Activated naive CD4-positive, alpha-beta T cell treated with anti-CD3 and anti-CD28 coated beads, Interleukin-2, amount 50 U/mL, for 72 hours (primary cell): ENCODE measurements around the gene MAU2. TPM values are rescaled to one million over a fixed set of nuclear protein-coding genes. Genes with fewer than 3 reads are reported as not detected.
"Not testable (repeated sequence)": the region's sequence is repeated elsewhere in the genome, so short reads cannot be mapped to it uniquely, and the experiment has no call there.

Source experiments
- ATAC-seq, 2 donors: fragments of 150-1000 bp; cut with Tn5 transposase; 2 replicates each; pipeline ENCODE4 v1.10.0; 2021; ENCODE audit warnings: mild to moderate bottlenecking in 2 of 2, moderate library complexity in 2 of 2
- DNase-seq, 2 donors: peaks; one replicate each; pipeline ENCODE4 v3.0.0; 2021 to 2022; ENCODE audit warnings: low spot score in 2 of 2
- H3K27ac Mint-ChIP-seq, 2 donors: one replicate each; pipeline ENCODE4 v1.8.0; 2022; ENCODE audit warnings: mild to moderate bottlenecking in 2 of 2, mixed read lengths in 2 of 2
- H3K36me3 Mint-ChIP-seq, 2 donors: one replicate each; pipeline ENCODE4 v1.8.0; 2022; ENCODE audit warnings: mixed read lengths in 2 of 2
- H3K9me3 Mint-ChIP-seq, 2 donors: one replicate each; pipeline ENCODE4 v1.8.0; 2022; ENCODE audit warnings: mixed read lengths in 2 of 2
- total RNA-seq, 2 donors: library from RNA; stranded (reverse); gene quantifications; one replicate each; pipeline ENCODE4 v1.2.3, GENCODE V29; 2022

MAU2 gene
- total RNA-seq, 2 donors from 2014 or later: 36.0 to 62.2 TPM

DNA sequence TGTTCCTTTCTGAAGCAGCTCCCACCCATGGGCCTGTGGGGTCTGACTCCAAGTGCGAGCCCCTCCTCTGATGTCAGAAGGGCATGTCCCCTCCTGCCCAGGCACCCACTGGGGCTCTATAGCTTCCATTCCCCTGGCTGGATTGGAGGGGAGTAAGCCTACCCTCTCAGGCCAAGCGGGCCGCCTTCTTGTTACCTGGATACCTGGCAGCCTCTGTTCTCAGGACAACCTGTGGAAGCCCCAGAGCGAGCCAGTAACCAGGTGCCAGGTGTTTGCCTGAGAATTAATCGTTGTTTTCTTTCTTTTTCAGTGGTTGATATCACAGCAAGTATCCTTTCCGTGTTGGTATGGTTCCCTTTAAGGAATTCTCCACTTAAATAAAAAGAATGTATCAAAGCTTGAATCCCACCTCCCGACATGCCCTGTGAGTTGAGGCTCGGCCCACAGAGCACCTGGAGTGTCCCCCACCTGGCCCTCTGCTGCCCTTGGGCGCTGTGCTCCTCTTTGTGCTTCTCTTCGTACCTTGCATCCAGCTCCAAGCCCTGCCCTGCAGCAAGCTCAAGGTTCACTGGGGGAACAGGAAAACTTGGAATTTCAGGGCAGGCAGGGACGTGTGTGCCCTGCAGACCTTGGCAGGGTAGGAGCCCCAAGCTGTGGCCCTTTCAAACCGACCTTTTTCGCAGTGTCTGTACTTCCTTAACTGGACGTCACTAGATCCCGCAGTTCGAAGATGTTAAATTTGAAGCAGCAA, 15.0 kb downstream of the MAU2 start:
- ATAC-seq (no peak), DNase-seq (no peak)
- peak overlapping the region; percentile 78 to 93 for H3K27ac Mint-ChIP-seq
- no peaks in the 10 kb centered on the region for H3K9me3 Mint-ChIP-seq
- H3K36me3 Mint-ChIP-seq: peaks cover 0 to 4% of the 10 kb centered on the region in 2 donors

GRCh38 chr19:19336597-19336996, 16.0 kb downstream of the MAU2 start:
- H3K36me3 Mint-ChIP-seq: peaks cover 0 to 4% of the 10 kb centered on the region in 2 donors
- ATAC-seq: no peak
- no peak for DNase-seq
- H3K9me3 Mint-ChIP-seq: no peaks in the 10 kb centered on the region
- H3K27ac Mint-ChIP-seq: peak overlapping the region; percentile 57 to 85

GRCh38 chr19:19337120-19337519, 16.5 kb downstream of the MAU2 start:
- H3K9me3 Mint-ChIP-seq: no peaks in the 10 kb centered on the region
- DNase-seq (no peak), ATAC-seq (no peak)
- no peak overlapping the region for H3K27ac Mint-ChIP-seq
- peaks cover 0 to 4% of the 10 kb centered on the region in 2 donors for H3K36me3 Mint-ChIP-seq

GRCh38 chr19:19338082-19338481, 17.5 kb downstream of the MAU2 start:
- peaks cover 0 to 4% of the 10 kb centered on the region in 2 donors for H3K36me3 Mint-ChIP-seq

DNA sequence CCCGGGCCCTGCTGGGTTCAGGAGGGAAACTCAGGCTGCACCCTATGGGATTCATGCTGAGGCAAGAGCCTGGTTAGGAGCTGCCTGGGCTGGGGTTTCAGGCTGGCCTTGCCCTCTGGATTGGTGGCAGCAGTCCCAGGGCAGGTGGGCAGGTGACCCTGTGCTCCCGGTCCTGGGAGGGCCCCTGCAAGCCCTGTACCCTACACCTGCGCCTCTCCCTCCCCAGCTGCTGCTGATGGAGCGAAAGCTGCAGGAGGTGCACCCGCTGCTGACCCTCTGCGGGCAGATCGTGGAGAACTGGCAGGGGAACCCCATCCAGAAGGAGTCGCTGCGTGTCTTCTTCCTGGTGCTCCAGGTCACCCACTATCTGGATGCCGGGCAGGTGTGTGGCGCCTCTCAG, 20.4 kb downstream of the MAU2 start:
- Mint-ChIP-seq H3K9me3 (no peaks in the 10 kb centered on the region), H3K36me3 (peaks cover 0 to 4% of the 10 kb centered on the region in 2 donors), H3K27ac (no peak overlapping the region)
- ATAC-seq (no peak), DNase-seq (no peak)

More at GRCh38 chr19:19338082-19338481, 17.5 kb downstream of the MAU2 start:
- DNase-seq (no peak), ATAC-seq (no peak)
- Mint-ChIP-seq H3K27ac (peak overlapping the region in 1 of 2 donors; percentile 60), H3K9me3 (no peaks in the 10 kb centered on the region)

DNA sequence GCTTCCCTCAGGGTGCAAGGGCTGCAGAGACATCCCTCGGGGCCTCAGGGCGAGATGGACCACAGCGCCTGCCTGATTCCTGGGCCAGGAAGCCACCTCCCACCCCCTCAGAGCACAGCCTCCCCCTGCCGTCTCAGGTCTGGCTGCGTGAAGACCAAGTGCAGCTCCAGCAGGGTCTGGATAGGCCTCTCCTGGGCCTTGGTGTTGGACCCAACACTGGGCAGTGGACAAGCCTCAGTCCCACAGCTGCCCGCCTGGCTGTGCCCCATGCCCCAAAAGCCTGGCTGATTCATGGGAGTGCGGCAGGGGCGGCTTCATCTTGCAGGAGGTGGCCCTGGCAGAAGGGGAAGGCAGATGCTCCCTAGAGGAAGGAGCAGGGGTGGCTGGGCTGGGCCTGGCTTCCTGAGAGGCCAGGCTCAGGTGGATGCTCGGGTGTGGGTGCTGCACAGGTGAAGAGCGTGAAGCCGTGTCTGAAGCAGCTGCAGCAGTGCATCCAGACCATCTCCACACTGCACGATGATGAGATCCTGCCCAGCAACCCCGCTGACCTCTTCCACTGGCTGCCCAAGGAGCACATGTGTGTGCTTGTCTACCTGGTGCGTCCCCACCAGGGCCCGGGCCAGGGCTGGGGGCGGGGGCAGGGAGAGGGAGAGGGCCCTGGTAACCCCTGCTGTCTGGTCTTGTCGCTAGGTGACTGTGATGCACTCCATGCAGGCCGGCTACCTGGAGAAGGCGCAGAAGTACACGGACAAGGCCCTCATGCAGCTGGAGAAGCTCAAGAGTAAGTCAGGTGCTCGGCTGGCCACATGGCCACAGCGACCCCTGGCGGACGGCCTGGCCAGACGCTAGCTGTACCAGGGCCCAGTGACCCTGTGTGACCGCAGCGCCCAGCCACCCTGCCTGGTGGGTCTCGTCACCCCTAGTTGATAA, 21.7 kb downstream of the MAU2 start:
- ATAC-seq: no peak
- Mint-ChIP-seq H3K36me3 (no peaks in the 10 kb centered on the region), H3K9me3 (no peaks in the 10 kb centered on the region), H3K27ac (no peak overlapping the region)
- no peak for DNase-seq

DNA sequence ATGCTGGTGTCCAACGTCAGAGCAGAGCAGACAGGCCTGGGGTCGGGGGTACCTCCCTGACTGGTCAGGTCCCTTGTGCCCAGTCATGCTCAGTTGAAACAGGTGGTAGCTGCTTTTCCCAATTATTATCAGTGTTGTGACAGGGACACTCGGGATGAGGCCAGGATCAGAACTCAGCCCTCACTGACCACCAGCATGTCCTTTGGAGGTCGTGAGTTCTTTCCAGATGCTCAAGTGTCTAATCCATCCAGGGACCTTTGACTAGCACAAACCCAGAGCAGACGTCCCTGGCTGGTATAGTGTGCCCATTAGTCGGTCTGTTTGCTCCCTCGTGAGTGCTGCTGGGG, 22.4 kb downstream of the MAU2 start:
- no peak for DNase-seq
- no peak for ATAC-seq
- no peaks in the 10 kb centered on the region for H3K36me3 Mint-ChIP-seq
- no peaks in the 10 kb centered on the region for H3K9me3 Mint-ChIP-seq
- no peak overlapping the region for H3K27ac Mint-ChIP-seq

DNA sequence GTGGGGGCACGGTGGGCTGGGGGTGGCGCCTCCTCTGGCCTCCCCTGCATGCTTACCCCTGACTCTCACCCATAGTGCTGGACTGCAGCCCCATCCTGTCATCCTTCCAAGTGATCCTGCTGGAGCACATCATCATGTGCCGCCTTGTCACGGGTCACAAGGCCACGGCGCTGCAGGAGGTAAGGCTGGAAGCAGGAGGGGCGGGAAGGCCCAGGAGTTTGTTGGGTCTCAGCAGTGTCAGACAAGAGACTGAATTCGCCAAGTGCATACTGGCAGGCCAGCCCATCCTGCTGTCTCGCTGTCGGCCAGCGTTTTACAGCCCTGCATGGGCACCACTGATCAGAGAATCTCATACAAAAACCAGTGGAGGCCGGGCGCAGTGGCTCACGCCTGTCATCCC, 23.1 kb downstream of the MAU2 start:
- H3K36me3 Mint-ChIP-seq: no peaks in the 10 kb centered on the region

GRCh38 chr19:19345232-19345631, 24.6 kb downstream of the MAU2 start:
- H3K27ac Mint-ChIP-seq: peak overlapping the region in 1 of 2 donors; percentile 48
- no peak for ATAC-seq
- H3K36me3 Mint-ChIP-seq: peaks cover 0 to 5% of the 10 kb centered on the region in 2 donors
- no peaks in the 10 kb centered on the region for H3K9me3 Mint-ChIP-seq
- DNase-seq: no peak

More for the DNA sequence above, 23.1 kb downstream of the MAU2 start:
- no peaks in the 10 kb centered on the region for H3K9me3 Mint-ChIP-seq
- DNase-seq (no peak), ATAC-seq (no peak)
- H3K27ac Mint-ChIP-seq: no peak overlapping the region

DNA sequence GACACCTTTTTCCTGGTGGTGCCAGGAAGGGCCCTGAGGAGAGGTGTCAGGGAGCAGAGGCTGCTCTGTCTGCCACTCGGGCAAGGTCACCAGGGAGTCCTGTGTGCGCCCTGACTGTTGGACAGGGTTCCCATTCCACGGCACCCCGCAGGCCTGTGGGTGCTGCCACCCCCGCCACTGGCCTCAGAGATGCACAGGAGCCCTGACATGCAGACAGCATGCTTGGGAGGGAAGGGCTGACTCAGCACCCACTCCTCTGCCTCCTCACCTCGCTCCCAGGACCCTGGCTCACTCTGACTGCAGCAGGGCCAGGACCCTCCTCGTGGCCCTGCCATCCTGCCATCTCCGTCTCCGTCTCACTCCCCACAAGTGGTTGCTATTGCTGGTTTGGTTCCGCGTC, 25.3 kb downstream of the MAU2 start:
- DNase-seq (no peak), ATAC-seq (no peak)
- H3K27ac Mint-ChIP-seq: peak overlapping the region; percentile 23 to 73
- peaks cover 0 to 5% of the 10 kb centered on the region in 2 donors for H3K36me3 Mint-ChIP-seq
- H3K9me3 Mint-ChIP-seq: no peaks in the 10 kb centered on the region

- DNase-seq (no peak), ATAC-seq (no peak)
- peaks cover 5% of the 10 kb centered on the region in 2 donors for H3K36me3 Mint-ChIP-seq
- peak overlapping the region; percentile 23 to 93 for H3K27ac Mint-ChIP-seq
- H3K9me3 Mint-ChIP-seq: no peaks in the 10 kb centered on the region
Measured at GRCh38 chr19:19347401-19348110, 26.9 kb downstream of the MAU2 start.

GRCh38 chr19:19348266-19348665, 27.6 kb downstream of the MAU2 start:
- Mint-ChIP-seq H3K27ac (no peak overlapping the region), H3K36me3 (peaks cover 5 to 7% of the 10 kb centered on the region in 2 donors), H3K9me3 (no peaks in the 10 kb centered on the region)
- DNase-seq (no peak), ATAC-seq (no peak)

GRCh38 chr19:19349365-19349764, 28.7 kb downstream of the MAU2 start:
- H3K36me3 Mint-ChIP-seq: peaks cover 5 to 7% of the 10 kb centered on the region in 2 donors
- no peak for DNase-seq

GRCh38 chr19:19350756-19351155, 30.1 kb downstream of the MAU2 start:
- not testable (repeated sequence) for ATAC-seq, H3K36me3 Mint-ChIP-seq, DNase-seq, H3K9me3 Mint-ChIP-seq, H3K27ac Mint-ChIP-seq

More at GRCh38 chr19:19349365-19349764, 28.7 kb downstream of the MAU2 start:
- Mint-ChIP-seq H3K27ac (no peak overlapping the region), H3K9me3 (no peaks in the 10 kb centered on the region)
- no peak for ATAC-seq

- peaks cover 5 to 7% of the 10 kb centered on the region in 2 donors for H3K36me3 Mint-ChIP-seq
- H3K9me3 Mint-ChIP-seq: no peaks in the 10 kb centered on the region
- ATAC-seq: no peak
- H3K27ac Mint-ChIP-seq: peak overlapping the region; percentile 32 to 50
- DNase-seq: no peak
Measured at GRCh38 chr19:19352823-19353222, 32.2 kb downstream of the MAU2 start.

DNA sequence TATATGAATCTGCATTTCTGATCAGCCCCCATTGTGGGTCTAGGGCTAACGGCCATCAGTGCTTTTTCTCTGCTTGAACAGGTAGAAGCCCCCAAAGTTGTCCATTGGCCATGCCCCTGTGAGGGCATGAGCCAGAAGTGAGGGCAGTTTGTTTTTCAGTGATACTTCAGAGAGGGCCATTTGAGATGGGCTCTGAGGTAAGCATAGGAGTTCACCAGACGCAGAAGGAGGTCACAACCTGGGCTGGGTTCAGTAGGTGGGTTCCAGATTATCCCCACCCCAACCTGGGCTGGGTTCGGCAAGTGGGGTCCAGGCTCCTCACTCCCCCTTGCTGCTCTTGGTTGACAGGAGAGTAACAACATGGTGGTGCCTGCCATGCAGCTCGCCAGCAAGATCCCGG, 33.4 kb downstream of the MAU2 start:
- no peak for ATAC-seq
- Mint-ChIP-seq H3K27ac (peak overlapping the region in 1 of 2 donors; percentile 69), H3K9me3 (no peaks in the 10 kb centered on the region)

DNA sequence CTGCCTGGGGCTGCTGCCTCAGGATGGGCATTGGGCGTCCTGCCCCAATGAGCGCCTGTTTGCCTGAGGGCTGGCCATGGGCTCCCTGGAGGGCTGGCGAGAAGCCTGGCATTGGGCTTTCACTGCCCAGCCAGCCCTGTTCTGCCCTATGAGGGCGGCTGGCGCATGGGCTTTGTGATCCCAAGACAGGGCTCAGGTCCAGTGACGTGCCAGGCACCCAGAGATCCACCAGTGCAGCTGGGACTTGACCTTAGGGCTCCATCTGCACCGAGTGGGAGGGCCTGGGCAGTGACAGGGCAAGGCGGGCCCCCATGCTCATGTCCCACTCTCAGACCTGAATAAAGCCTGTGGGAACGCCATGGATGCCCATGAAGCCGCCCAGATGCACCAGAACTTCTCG, 34.3 kb downstream of the MAU2 start:
- no peaks in the 10 kb centered on the region for H3K9me3 Mint-ChIP-seq
- H3K36me3 Mint-ChIP-seq: peaks cover 0 to 7% of the 10 kb centered on the region in 2 donors
- DNase-seq (no peak), ATAC-seq (no peak)
- H3K27ac Mint-ChIP-seq: no peak overlapping the region

More for the DNA sequence above, 33.4 kb downstream of the MAU2 start:
- no peak for DNase-seq
- H3K36me3 Mint-ChIP-seq: peaks cover 3 to 7% of the 10 kb centered on the region in 2 donors
